ENCODE measurements around the gene B3GNT7.
"Not testable (repeated sequence)": the region's sequence is repeated elsewhere in the genome, so short reads cannot be mapped to it uniquely, and the experiment has no call there.

The B3GNT7 gene

GRCh38 chr2:231386446-231386845 is 9.1 kb upstream of the B3GNT7 start:
- DNase-seq, result peak; percentile 77

- DNase-seq, result peak; percentile 38
Measured at GRCh38 chr2:231387904-231388724, 7.4 kb upstream of the B3GNT7 start.

GRCh38 chr2:231388725-231389346 is 6.7 kb upstream of the B3GNT7 start:
- DNase-seq, result no peak

GRCh38 chr2:231390667-231391066 is 4.8 kb upstream of the B3GNT7 start:
- no peak for DNase-seq

- DNase-seq, result no peak
Measured at GRCh38 chr2:231391981-231392380, 3.5 kb upstream of the B3GNT7 start.

- no peak for DNase-seq
Measured at GRCh38 chr2:231392431-231393148, 2.9 kb upstream of the B3GNT7 start.

GRCh38 chr2:231393149-231394131 is 2.1 kb upstream of the B3GNT7 start:
- no peak for DNase-seq

- no peak for DNase-seq
Measured at GRCh38 chr2:231394211-231395141, 1.0 kb upstream of the B3GNT7 start.

- DNase-seq, result no peak
Measured at GRCh38 chr2:231396058-231396821, 730 bp downstream of the B3GNT7 start.

GRCh38 chr2:231397011-231397927 is 1.8 kb downstream of the B3GNT7 start:
- no peak for DNase-seq

GRCh38 chr2:231397928-231398294 is 2.4 kb downstream of the B3GNT7 start:
- no peak for DNase-seq

GRCh38 chr2:231398585-231398984 is 3.1 kb downstream of the B3GNT7 start:
- DNase-seq, result no peak

- no peak for DNase-seq
Measured at GRCh38 chr2:231399046-231399852, 3.7 kb downstream of the B3GNT7 start.

- DNase-seq, result no peak
Measured at GRCh38 chr2:231399853-231400680, 4.6 kb downstream of the B3GNT7 start.

GRCh38 chr2:231400681-231401080 is 5.2 kb downstream of the B3GNT7 start:
- DNase-seq, result not testable (repeated sequence)

- DNase-seq, result not testable (repeated sequence)
Measured at GRCh38 chr2:231401101-231401500, 5.6 kb downstream of the B3GNT7 start.

- not testable (repeated sequence) for DNase-seq
Measured at GRCh38 chr2:231403421-231404182, 8.1 kb downstream of the B3GNT7 start.
